GM19463 (cell line): ENCODE measurements around the gene NPVF.

Experiments used
- ATAC-seq: cut with Tn5 transposase; IDR thresholded peaks from one replicate; pipeline ENCODE4 v1.9.1; 2021; ENCODE audit warnings: mild to moderate bottlenecking, moderate library complexity; ENCODE audit not compliant: unreplicated experiment

Gene NPVF

GRCh38 chr7:25228386-25228785, at the start of gene NPVF:
NPVF (minus strand) TSS chr7:25228486; CDS start chr7:25228439, 47 bp downstream.
- ATAC-seq = no peak

GRCh38 chr7:25272265-25272664, 44.0 kb upstream of the NPVF start:
- ATAC-seq = no peak

GRCh38 chr7:25263337-25263736, 35.1 kb upstream of the NPVF start:
- no peak for ATAC-seq

- ATAC-seq = no peak
Measured at GRCh38 chr7:25262586-25262985, 34.3 kb upstream of the NPVF start.

- ATAC-seq = no peak
Measured at GRCh38 chr7:25261545-25262140, 33.4 kb upstream of the NPVF start.

GRCh38 chr7:25260862-25261494, 32.7 kb upstream of the NPVF start:
- no peak for ATAC-seq

GRCh38 chr7:25259487-25260243, 31.4 kb upstream of the NPVF start:
- no peak for ATAC-seq

- no peak for ATAC-seq
Measured at GRCh38 chr7:25256333-25256819, 28.1 kb upstream of the NPVF start.

- no peak for ATAC-seq
Measured at GRCh38 chr7:25255611-25256332, 27.5 kb upstream of the NPVF start.

GRCh38 chr7:25254604-25255003, 26.3 kb upstream of the NPVF start:
- ATAC-seq = no peak

GRCh38 chr7:25253714-25254113, 25.4 kb upstream of the NPVF start:
- no peak for ATAC-seq

GRCh38 chr7:25250386-25250785, 22.1 kb upstream of the NPVF start:
- ATAC-seq = no peak

- no peak for ATAC-seq
Measured at GRCh38 chr7:25249772-25250171, 21.5 kb upstream of the NPVF start.

- ATAC-seq = no peak
Measured at GRCh38 chr7:25246306-25246705, 18.0 kb upstream of the NPVF start.

GRCh38 chr7:25244254-25245033, 16.2 kb upstream of the NPVF start:
- no peak for ATAC-seq

- ATAC-seq = no peak
Measured at GRCh38 chr7:25242678-25243077, 14.4 kb upstream of the NPVF start.

- no peak for ATAC-seq
Measured at GRCh38 chr7:25240896-25241295, 12.6 kb upstream of the NPVF start.

GRCh38 chr7:25240340-25240739, 12.1 kb upstream of the NPVF start:
- no peak for ATAC-seq

GRCh38 chr7:25239888-25240287, 11.6 kb upstream of the NPVF start:
- no peak for ATAC-seq

GRCh38 chr7:25238066-25238725, 9.9 kb upstream of the NPVF start:
- no peak for ATAC-seq
